CD4-positive, alpha-beta T cell treated with Interleukin-2 at 100 ng/mL for 4 hours (primary cell): ENCODE results near the gene VPS35L.
"Not testable (repeated sequence)": the region's sequence is repeated elsewhere in the genome, so short reads cannot be mapped to it uniquely, and the experiment has no call there.

ENCODE experiments used
- DNase-seq: peaks from one replicate; pipeline ENCODE4 v3.0.0-alpha.2; 2020; ENCODE audit warnings: low spot score

Gene VPS35L

GRCh38 chr16:19532601-19533000 lies 22.9 kb upstream of the VPS35L start:
- DNase-seq: no peak

GRCh38 chr16:19540241-19540970 lies 15.1 kb upstream of the VPS35L start:
- DNase-seq: no peak

- DNase-seq: no peak
Observed at GRCh38 chr16:19542138-19542821, 13.2 kb upstream of the VPS35L start.

GRCh38 chr16:19543278-19543996 lies 12.1 kb upstream of the VPS35L start:
- DNase-seq: not testable (repeated sequence)

- DNase-seq: no peak
Observed at GRCh38 chr16:19548144-19548543, 7.4 kb upstream of the VPS35L start.

- DNase-seq: no peak
Observed at GRCh38 chr16:19549673-19550072, 5.8 kb upstream of the VPS35L start.

GRCh38 chr16:19555938-19556771 lies 652 bp downstream of the VPS35L start:
- DNase-seq: peak; percentile 4

- DNase-seq: peak; percentile 64
Observed at GRCh38 chr16:19559242-19559910, 3.9 kb downstream of the VPS35L start.

- no peak for DNase-seq
Observed at GRCh38 chr16:19560078-19560477, 4.6 kb downstream of the VPS35L start.

GRCh38 chr16:19563377-19563776 lies 7.9 kb downstream of the VPS35L start:
- no peak for DNase-seq

- DNase-seq: no peak
Observed at GRCh38 chr16:19566362-19566761, 10.9 kb downstream of the VPS35L start.

- no peak for DNase-seq
Observed at GRCh38 chr16:19567560-19567959, 12.1 kb downstream of the VPS35L start.

- DNase-seq: no peak
Observed at GRCh38 chr16:19573997-19574396, 18.5 kb downstream of the VPS35L start.

- no peak for DNase-seq
Observed at GRCh38 chr16:19574615-19575014, 19.1 kb downstream of the VPS35L start.

GRCh38 chr16:19578378-19578971 lies 23.0 kb downstream of the VPS35L start:
- DNase-seq: no peak

- no peak for DNase-seq
Observed at GRCh38 chr16:19582050-19582831, 26.7 kb downstream of the VPS35L start.

- DNase-seq: peak; percentile 44
Observed at GRCh38 chr16:19583665-19584300, 28.3 kb downstream of the VPS35L start.

GRCh38 chr16:19588661-19589060 lies 33.2 kb downstream of the VPS35L start:
- DNase-seq: no peak

- DNase-seq: no peak
Observed at GRCh38 chr16:19589106-19589505, 33.6 kb downstream of the VPS35L start.

- DNase-seq: no peak
Observed at GRCh38 chr16:19589771-19590302, 34.3 kb downstream of the VPS35L start.
